NCI-H146 (cell line): ENCODE results near the gene SBSN.

Source experiments
- DNase-seq: peaks from one replicate; lab custom pipeline; 2025; lab: John Stamatoyannopoulos, UW

SBSN gene

DNA sequence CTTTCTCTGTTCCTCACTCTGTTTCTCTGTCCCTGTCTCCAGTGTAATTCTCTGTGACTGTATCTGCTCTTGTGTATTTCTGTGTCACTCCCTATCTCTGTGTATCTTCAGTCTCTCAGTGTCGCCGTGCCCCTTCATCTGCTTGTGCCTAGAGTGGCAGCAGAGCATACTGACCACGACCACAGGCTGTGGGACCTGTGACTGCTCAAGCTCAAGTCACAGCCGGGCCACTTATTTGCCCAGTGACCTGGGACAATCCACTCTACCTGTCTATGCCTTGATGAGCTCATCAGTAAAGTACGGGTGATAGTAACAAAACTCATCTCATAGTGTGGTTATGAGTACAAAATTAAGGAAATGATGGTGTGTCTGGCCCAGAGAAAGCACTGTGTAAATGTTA, 26.0 kb upstream of the SBSN start:
- no peak for DNase-seq

DNA sequence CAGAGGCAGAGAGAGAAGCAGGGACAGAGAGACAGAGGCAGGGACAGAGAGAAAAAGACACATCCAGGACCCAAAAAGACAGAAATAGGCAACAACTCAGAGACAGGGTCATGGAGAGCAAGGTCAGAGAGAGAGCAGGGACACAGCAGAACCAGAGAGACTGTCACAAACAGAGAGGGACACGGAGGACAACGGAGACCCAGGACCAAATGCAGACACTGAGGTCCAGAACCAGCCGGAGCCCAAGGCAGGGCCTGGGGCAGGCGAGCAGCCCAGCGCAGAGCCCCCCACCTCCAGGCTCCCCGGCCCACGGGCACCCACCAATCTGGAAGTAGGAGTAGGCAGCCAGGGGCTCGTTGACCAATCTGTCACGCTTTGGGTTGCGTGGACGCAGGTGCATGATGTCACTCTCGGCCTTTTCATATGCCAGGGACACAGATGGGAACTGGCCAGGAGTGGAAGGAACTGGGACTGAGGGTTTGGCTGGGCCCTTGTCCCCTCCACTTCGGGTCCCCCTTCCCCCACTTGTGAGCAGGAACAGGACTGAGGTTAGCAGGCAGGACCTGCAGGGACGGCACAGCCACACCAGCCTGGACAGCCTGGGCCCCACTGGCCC, 25.4 kb upstream of the SBSN start:
- no peak for DNase-seq

DNA sequence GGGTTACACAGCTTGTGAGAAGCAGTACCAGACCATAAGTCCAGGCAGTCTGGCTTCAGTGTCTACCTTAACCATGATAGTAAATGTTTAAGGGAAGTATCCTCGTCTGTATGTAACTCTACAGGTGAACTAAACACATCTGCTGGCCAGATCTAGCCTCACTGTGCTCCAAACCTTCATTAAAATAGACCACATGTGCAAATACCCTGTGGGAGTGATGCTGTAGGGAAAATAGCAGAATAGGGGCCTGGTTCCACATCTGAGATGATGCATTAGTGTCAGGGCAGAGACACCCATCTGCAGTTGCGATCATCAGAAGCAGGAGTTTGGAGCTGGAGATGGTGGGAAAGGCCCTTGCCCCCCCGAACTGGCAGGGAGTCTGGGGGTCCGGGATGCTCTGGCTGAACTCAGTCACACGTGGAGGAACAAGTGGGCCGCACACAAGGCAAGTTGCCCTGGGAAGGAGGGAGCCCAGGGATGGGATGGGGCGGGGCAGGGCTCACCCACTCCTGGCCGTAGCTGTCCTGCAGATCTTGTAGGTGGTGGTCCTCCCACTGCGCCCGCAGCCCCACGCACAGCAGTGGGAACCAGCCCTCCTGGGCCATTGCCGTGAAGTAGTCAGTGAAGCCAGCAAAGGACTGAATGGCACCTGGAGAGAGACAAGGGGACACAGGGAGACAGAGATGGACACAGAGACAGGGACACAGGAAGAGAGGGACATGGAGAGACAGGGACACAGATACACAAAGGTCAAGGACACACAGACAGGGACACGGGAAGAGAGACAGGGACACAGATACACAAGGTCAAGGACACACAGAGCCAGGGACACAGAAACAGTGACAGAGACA, 24.6 kb upstream of the SBSN start:
- DNase-seq: no peak

DNA sequence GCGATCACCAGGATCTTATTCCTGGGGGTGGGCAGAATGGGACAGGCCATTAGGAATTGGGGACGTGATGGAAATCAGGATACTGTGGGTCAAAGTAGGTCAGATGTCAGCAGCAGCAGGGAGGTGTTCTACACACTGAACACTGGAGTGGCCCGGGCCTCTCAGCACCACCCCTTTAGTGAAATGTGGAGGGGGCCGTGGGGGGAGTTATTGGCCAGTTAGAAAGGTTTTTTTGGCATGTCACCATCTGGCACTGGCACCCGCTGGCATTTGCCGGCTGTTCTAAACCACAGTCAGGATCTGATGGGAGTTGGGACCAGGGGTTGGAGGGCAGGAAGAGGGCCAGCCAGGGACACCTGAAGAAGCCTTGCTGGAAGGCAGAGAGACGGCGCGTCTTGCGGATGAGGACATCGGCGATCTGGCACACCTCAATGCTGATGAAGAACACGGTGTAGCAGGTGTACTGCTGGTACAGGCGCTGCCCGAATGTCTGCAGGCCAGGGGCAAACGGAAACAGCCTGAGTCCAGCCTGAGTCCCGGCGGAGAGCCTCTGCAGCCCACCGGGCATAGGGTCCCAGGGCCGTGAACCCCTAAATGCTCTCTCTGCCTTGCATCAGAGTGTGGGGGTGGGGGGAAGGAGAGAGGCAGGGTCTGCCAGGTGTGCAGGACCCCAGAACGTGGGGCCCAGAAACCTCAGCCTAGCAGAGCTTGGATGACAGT, 23.1 kb upstream of the SBSN start:
- no peak for DNase-seq

DNA sequence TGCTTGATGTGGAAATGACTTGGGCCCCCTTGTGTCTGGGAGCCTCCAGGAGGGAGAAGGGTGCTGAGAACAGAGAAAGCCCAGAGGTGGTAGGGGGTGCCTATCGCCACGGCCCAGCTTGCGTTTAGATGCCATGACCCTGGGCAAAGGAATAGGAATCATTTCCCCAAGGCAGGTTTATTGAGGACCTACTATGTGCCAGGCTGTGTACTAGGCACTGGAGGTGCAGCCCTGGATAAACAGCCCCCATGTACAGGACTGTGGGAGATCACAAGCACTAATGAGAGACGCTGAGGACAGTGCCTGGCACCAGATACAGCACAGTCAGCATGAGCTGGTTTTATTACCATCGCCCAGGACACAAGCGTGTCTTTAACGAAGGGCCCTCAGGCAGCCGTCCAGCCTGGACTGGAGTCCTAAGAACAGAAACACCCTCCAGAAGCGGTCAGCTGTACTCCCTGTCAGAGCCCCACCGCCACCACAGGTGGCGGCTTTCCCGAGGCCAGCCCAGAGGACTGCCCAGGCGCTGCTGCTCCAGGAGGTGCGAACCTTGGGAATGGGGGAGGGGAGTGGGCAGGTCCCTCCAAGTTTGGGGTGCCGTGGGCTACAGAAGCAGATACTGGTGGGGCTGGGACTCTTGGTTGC, 21.9 kb upstream of the SBSN start:
- no peak for DNase-seq

DNA sequence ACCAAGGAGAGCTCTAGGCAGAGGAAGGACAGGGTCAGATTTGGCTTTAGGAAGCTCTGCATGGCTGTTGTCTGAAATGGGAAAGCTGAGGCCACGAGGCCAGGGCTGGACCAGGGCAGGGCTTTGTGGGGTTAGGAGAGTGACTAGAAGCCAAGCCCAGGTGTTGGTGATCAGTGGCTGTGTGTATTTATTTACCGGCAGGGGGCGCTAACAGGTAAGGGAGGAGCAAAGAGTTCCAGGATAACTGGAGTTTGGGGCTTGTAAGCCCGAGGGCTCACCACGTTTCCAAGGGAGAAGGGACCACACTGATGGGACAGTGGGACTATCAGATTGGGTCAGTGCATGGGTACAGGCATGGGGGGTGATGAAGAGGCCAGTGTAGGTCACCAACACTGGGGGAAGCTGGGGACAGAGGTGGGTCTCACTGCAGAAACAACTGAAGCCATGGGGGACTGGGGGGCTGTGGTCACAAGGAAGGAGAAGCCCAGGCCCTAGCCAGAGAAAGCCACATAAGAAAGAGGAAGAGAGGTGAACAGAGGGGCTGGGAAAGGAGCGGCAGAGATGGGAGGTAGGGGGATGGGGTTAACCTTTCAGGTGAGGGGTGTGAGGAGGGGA, 21.2 kb upstream of the SBSN start:
- peak; percentile 87 for DNase-seq

DNA sequence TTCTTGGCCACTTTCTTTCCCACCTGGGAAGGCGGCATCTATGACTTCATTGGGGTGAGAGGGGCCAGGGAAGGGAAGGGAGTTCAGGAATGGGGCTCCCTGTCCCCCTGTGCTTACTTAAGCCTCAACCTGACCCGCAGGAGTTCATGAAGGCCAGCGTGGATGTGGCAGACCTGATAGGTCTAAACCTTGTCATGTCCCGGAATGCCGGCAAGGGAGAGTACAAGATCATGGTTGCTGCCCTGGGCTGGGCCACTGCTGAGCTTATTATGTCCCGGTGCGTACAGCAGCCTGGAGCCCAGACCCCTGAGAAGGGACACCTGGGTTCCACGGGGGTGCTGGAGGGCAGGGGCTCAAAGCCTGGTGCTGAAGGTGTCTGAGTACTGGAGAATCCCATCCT, 18.4 kb upstream of the SBSN start:
- no peak for DNase-seq

DNA sequence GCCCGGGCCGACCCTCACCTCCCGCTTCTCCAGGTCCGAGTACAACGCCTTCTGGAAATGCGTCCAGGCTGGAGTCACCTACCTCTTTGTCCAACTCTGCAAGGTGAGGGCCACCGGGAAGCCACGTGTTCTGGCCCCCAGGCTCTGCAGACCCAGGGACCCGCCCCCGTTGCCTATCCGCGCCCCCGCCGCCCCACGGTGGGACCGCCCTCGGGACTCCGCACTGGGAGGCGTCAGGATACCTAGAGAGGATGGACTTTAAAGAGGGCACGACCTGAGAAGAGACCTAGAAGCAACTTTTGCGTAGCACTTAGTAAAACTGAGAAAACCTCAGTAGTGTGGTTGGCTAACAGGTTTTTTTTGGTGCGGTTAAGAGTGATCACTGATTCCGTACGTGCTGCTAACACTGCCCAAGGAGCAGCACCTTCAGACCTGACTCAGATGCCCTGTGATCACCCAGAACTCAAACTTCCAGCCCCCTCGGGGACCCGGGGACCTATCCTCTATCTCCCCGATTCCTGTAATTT, 17.8 kb upstream of the SBSN start:
- DNase-seq: peak; percentile 62

DNA sequence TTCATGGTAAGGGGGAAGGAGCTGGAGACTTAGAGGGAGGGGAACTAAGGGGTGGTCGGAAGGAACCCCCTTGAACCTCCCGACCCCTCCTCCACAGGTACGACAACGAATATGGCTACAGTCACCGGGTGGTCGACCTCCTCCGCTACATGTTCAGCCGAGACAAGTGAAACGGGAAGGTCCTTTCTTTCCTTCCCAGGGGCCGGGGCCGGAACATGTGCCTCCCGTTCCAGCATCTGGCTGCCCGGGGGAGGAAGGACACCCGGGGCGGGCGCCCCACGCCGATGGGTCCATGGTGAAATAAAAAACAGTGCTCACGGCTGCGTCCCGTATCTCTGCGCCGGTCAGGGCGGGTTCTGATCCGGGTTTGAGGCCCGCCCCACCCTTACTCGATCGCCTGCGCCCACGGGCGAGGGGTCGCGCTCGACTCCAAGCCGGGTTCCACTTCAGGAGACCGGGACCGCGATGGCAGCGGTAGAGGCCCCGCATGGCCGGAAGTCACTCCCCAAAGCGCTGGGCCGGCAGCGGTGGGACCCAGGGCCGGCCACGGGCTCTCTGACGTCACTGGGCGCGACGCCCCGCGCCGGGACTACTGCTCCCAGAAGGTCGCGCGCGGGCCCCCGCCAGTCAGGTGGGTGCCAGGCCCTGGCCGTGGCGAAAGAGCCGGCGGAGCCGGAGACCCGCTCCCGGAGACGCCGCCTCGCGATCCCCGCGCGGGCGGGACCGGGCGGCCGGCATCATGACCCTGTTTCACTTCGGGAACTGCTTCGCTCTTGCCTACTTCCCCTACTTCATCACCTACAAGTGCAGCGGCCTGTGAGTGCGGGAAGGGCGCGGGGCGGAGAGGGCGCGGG, 17.1 kb upstream of the SBSN start, which contains the start of gene TMEM147:
TMEM147 (plus strand) TSS at position 626 of the 854 bp plus-strand sequence; CDS start at position 740, 114 bp downstream.
- peak; percentile 91 for DNase-seq

DNA sequence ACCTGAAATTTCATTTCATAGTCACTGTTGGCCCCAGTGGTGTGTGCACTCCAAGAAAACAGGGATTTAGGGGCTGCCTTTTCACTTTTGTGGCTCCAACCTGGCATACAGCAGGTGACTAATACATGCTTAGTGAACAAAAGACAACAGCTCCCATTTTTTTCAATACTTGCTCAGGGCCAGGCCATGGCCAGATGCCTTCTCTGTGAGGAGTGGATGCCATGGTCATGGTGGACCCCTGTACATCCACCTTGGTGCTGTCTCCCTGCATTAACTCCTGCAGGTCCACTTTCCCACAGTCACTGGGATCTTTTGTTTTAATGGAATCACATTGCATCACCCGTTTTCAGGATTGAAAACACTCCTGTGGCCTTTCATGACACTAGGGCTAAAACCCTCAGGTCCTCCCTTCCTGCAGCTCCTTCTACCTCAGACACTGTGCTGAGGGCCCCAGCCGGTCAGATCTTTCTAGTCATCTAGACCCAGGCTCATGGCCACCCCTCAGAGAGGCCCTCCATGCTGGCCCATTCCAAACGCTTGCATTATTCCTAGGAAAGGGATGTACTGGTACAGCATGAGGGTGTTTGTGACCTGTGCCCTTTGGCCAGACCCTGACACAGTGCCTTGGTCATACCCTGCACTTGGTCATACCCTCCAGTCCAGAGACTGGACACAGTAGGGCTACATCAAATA, 16.1 kb upstream of the SBSN start:
- no peak for DNase-seq

DNA sequence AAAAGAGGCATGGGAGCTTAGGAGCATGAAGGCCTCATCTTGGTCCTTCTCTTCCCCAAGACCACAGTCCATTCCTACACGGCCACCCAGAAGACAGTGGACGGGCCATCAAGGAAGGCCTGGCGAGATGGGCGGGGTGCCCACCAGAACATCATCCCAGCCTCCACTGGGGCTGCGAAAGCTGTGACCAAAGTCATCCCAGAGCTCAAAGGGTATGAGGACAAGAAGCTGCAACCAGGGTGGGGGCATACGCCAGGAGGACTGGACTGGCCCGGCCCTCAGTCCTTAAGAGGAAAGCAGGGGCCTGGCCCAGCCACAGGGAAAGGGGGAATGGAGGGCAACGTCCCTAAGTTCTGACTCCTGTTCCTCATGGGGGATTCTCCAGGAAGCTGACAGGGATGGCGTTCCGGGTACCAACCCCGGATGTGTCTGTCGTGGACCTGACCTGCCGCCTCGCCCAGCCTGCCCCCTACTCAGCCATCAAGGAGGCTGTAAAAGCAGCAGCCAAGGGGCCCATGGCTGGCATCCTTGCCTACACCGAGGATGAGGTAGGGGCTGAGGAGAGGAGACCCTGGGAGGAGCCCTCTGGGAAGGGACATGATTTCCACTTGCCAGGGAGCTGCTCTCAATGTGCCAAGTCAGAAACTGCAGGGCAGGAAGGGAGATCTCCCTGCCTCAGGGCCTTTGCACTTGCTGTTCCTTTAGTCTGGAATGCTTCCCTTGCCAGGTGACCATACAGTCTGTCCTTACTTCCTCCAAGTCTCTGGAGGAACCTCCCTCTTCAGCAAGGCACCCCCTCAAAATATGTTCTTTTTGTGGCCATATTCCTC, 15.4 kb upstream of the SBSN start:
- no peak for DNase-seq

DNA sequence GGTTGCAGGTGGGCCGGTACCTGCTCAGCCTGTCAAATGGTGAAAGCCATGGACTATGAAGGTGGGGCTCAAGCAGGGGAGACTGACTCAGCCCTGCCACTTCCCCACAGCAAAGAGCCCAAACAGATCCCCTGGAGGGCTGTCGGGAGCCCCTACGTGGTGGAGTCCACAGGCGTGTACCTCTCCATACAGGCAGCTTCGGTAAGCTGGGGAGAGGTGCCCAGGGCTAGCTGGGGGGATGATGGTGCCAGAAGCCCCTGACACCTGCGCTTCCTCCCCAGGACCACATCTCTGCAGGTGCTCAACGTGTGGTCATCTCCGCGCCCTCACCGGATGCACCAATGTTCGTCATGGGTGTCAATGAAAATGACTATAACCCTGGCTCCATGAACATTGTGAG, 14.1 kb upstream of the SBSN start:
- DNase-seq: no peak

DNA sequence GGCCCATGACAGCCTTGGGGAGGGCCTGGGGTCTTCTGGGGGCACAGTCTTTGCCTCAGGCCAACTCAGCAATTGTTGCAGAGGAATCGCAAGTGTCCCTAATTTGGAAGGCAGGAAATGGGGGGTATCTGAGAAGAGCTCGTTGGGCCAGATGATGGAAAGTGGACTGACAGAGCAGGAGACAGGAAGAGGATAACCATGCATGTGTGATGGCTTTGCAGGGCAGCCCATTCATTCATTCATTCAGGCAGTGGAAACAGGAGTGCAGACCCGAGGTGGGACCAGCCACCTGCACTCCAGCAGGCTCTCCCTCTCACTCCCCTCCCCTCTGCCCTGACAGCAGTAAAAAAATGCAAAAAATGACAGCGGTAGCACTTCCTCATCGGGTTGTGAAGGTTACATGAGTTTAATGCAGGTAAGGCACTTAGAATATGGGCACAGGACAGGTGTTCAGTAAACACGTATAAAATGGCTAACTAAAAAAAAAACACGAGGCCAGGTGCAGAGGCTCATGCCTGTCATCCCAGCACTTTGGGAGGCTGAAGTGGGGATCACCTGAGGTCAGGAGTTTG, 12.3 kb upstream of the SBSN start:
- no peak for DNase-seq

DNA sequence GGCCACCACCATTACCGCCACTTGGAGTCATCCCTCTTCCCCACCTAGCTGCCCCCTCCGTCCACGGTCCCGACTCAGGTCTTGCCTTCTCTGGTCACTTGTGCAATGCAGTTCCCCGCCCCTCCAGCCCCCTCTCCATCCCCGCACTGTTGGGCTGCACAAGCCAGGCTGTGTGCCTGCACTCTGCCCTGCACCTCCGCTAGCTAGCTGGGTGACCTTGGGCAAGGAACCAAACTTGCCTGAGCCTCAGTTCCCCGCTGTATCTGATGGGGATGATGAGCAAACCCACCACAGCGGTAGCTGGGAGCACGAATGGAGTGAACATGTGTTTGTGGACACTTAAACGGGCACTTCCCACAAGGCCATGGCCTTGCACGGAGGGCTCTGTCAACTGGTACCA, 11.7 kb upstream of the SBSN start:
- DNase-seq: no peak

DNA sequence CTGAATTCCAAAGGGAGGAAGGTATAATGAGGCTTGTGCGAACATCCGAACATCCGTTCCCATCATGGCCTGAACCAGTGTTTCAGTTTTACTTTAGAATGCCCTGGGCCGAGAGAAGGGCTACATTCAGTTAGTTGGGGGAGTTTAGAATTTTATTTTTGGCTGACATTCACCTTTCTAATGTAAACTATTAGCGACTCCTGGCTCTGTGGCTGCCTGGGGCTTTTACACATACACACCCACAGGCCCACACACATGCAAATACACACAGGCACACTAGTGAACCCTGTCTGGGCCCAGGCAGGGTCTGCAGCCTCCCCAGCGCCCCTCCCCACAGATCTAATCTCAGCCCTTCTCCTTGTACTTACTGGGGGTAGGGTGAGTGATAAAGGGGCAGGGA, 11.2 kb upstream of the SBSN start:
- no peak for DNase-seq

DNA sequence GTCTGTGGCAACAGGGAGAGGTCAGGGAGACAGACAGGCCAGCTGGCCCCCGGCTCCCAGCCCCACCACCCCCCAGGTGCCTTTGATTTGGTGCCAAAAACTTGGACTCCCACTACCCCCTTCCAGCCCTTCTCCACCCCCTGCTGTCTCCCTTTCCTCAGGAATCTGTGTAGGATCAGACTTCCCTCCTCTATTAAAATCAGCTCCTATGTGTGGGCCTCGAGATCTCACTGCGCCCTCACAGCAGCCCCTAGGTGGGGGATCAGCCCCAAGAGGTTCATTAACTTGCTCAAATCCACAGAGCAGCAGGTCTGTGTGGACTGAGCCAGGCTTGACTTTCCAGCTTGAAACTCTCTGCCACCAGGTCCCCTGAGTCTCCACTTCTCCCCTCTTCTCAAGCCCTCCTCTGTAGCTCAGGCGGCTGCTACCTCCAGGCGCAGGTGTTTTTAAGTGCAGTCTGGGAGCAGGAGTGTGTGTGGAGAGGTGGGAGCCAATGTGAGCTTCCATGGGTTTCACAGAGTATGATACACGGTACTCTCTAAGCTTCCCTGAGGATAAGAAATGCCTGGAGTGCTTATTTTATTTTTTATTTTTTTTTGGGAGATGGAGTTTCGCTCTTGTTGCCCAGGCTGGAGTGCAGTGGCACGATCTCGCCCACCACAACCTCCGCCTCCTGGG, 6.8 kb upstream of the SBSN start:
- DNase-seq: no peak

DNA sequence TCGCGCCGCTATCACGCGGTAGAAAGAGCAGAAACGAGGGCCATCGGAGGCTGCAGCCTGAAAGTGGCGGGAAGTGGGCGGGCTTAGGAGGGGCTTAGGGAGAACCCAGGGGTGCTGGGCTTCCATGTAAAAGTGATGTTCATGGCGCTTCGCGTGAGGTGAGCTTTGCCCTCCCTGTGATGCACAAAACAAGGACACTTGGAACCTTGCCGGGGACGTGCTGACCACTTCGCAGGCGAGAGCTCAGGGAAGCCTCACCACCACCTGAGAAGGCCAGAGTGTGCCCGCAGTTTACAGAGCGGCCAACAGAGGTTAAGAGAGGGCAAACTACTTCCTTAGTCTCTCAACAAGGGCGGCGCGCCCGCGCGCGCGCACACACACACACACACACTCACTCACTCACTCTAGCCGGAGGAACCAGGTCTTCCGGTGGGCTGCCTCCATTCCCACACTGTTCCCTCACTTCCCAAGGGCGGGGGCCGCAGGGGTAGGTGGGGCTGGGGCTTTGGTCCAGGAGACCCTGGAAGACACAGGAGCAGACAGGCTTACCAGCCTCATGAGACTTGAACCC, 5.8 kb upstream of the SBSN start:
- DNase-seq: peak; percentile 24
